ENCODE data around the gene SOCS2.

Gene SOCS2

GRCh38 chr12:93565760-93566159 lies 6.7 kb upstream of the SOCS2 start:
- FAIRE-seq, result no peak
- DNase-seq (ENCODE audit: insufficient read length, low spot score), result no peak

- no peak for FAIRE-seq
- DNase-seq (ENCODE audit: insufficient read length, low spot score), result no peak
These were observed 5.3 kb upstream of the SOCS2 start for GRCh38 chr12:93567174-93567573.

- DNase-seq (ENCODE audit: insufficient read length, low spot score) (no peak), FAIRE-seq (no peak)
These were observed 4.4 kb upstream of the SOCS2 start for GRCh38 chr12:93568091-93568490.

- FAIRE-seq, result no peak
- no peak for DNase-seq (ENCODE audit: insufficient read length, low spot score)
These were observed 3.2 kb upstream of the SOCS2 start for GRCh38 chr12:93569301-93569655.

DNA sequence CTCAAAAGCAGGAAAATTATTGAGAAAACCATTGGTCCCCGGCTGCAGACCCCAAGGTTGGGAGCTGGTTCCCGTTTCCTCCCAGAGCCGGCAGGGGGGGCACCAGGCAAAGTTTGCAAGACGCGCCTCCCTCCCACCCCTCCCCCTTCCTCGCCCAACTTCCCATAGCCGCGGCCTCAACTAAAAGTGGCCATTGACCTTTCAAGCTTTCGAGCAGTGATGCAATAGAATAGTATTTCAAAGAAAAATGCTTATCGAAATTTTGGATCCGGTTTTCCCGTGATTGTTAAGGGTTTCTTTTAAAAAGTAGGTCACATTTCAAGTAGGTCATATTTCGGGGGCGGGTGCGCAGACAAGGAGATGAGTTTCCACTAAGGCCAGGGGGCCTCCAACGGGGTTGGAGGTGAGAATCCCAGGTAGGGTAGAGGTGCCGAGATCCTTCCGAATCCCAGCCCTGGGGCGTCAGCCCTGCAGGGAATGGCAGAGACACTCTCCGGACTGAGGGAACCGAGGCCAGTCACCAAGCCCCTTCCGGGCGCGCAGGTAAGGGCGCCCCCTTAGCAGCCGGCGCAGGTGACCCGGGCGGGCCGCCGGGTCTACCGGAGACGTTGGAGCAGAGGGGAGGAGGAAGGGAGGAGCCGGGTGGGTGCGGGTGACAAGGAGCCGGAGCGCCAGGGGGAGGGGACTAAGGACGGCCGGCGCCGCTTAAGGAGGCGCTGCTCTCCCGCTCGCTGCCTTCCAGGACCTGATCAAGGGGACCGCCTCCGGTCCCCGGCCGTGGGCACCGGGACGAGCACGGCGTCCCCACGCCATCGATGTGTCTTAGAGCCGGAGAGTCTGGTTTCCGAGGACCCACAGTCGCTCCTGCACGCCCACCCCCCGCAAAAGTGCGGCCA lies 2.6 kb upstream of the SOCS2 start:
- DNase-seq (ENCODE audit: insufficient read length, low spot score) (peak; percentile 86), FAIRE-seq (no peak)

GRCh38 chr12:93570552-93571364 lies 1.7 kb upstream of the SOCS2 start:
- peak; percentile 81 for DNase-seq (ENCODE audit: insufficient read length, low spot score)
- no peak for FAIRE-seq

- peak; percentile 54 for DNase-seq (ENCODE audit: insufficient read length, low spot score)
- FAIRE-seq, result no peak
These were observed 1.0 kb upstream of the SOCS2 start for GRCh38 chr12:93571365-93571924.

DNA sequence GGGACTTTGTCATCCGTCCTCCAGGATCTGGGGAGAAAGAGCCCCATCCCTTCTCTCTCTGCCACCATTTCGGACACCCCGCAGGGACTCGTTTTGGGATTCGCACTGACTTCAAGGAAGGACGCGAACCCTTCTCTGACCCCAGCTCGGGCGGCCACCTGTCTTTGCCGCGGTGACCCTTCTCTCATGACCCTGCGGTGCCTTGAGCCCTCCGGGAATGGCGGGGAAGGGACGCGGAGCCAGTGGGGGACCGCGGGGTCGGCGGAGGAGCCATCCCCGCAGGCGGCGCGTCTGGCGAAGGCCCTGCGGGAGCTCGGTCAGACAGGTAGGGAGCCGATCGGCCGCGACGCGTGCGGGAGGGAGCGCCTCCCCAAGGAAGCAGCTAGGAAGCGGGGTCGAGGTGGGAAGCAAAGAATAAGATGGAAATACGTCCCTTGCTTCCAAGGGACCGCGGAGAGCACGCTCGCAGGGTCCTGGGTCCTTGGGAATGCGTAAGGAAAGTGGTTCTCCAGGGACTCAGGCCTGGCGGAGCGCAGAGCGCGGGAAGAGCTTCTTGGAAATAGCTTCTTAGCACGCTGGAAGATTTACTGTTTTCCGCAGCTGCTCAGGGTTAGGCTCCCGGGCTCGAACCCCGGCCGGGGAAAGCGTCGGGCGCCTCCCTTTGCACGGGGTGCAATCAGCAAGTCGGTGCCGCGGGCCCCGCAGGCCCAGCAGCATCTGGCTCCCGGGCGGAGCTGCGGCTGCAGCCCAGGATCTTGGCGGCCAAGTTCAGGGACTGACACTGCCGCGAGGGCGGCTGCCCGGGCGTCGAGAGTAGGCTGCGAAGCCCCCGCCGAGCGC lies 457 bp downstream of the SOCS2 start:
- no peak for DNase-seq (ENCODE audit: insufficient read length, low spot score)
- no peak for FAIRE-seq

DNA sequence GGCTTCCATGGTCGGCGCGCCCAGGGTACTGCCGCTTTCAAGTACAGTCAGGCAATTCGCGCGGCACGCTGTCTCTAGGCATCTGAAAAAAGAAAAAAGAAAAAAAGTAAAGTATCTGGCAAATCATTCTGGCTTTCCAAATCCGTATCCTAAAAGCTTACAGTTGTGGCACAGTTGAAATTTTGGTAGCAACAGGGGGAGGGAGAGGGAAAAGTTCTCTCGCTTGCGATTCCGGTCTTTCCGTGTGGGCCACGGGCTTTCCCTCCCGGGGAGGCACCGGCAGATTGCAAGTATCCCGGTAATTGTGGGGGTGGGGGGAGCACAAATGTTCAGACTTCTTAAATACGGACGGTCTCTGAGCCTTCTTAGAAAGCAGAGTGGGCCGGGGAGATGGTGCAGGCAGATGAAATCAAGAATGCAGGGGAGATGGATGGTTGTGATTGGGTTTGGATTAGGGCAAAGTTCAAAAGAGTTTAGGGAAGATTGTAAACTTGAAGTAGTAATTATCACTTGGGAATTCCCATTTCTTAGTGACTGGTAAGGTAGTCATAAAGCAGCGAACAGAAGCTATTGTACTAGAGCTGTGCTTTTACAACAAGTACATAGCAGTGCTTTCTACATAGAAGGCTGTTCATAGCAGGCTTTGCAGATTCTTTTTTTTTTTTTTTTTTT lies 1.2 kb downstream of the SOCS2 start:
- DNase-seq (ENCODE audit: insufficient read length, low spot score), result no peak
- no peak for FAIRE-seq

DNA sequence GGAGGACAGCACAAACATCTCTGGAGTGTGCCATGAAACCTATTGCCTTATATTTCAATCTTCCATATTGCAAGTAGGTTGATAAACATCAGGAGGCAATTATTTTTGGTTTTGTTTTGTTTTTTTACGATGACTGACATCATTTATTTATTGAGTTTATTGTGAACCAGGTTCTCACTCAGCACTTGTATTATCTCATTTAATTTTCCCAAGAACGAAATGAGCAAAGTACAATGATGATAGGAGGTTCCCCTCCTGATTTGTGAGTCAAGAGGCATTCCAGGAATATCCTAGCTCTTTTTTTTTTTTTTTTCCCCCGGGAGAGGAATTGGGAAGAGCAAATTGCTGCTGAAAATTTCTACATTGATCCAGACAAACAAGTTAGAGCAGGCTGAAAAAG lies 4.7 kb downstream of the SOCS2 start:
- no peak for FAIRE-seq
- no peak for DNase-seq (ENCODE audit: insufficient read length, low spot score)

DNA sequence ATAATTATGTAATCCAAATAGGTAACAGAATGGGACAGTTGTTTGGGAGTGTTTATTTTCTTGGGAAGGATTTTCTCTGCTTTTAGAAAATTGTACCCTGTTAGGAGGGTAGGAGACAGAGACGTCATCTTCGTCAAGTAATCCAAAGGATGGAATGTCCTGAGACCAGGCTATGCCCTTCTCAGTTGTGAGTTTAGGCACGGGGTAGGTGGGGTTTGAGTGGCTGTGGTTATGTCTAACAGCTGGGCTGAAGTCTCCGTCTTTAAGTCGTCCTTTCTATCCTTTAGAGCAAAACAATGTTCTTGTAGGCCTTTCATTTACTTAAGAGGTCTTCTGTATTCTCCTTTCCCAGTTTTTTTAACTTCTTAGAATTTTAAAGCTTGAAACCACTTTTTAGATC lies 5.7 kb downstream of the SOCS2 start:
- no peak for FAIRE-seq
- DNase-seq (ENCODE audit: insufficient read length, low spot score), result no peak

GRCh38 chr12:93580682-93581081 lies 8.2 kb downstream of the SOCS2 start:
- no peak for DNase-seq (ENCODE audit: insufficient read length, low spot score)
- FAIRE-seq, result no peak

DNA sequence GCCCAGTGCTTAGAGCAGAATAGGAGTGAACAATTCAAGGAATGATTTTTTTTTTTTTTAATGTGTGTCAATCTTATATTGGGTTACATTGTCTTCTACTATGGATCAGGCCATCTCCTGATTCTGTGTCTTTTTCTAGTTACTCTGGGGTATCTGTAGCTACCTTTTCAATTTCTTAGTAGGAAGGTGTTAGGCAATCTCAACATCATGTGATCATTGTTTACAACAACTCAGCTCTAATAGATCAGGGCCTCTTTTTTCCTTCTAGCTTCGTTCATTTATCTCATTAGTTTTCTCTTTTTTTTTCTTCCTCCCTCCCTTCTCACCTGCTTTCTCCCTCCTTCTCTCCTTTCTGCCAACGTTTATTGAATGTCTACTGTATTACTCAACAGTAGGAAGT lies 8.9 kb downstream of the SOCS2 start:
- no peak for DNase-seq (ENCODE audit: insufficient read length, low spot score)
- FAIRE-seq, result no peak

- no peak for FAIRE-seq
- DNase-seq (ENCODE audit: insufficient read length, low spot score), result no peak
These were observed 9.9 kb downstream of the SOCS2 start for GRCh38 chr12:93582351-93582750.

DNA sequence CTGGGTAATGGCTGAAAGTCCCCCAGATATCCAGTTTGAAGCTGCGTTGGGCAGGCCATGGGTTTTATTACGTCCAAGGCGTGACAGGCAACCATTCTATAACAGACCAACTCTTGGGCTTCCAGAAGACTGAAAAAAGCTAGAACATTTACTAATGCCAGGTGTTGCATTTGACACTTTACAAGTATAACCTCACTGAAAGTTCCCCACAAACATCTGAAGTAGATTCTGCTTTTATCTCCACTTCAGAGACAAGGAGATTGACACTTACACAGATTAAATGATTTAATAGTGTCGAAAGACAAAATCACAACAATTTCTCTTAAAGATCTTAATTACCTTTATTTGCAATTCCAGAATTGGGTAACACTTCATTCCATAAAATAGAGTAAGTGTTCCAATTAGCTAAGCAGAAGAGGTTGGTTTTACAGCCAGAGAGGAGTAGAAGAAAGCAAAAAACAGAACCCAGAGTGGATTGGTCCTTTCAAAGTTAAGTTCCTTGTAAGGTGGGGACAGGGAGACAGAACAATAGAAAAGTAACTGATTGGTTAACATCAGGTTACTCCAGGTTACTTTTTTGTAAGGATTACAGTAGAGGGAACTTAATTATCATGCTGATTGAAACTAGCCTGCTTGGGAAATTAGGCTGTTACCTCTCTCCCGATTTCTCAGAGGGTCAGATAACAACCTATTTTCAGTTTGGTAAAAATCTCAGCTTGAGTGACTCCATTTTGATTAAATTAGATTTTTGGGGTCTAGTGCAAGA lies 11.3 kb downstream of the SOCS2 start:
- no peak for DNase-seq (ENCODE audit: insufficient read length, low spot score)
- no peak for FAIRE-seq

GRCh38 chr12:93585247-93585646 lies 12.8 kb downstream of the SOCS2 start:
- FAIRE-seq, result peak; percentile 9
- no peak for DNase-seq (ENCODE audit: insufficient read length, low spot score)

- FAIRE-seq, result no peak
- no peak for DNase-seq (ENCODE audit: insufficient read length, low spot score)
These were observed 15.1 kb downstream of the SOCS2 start for GRCh38 chr12:93587611-93588010.

- DNase-seq (ENCODE audit: insufficient read length, low spot score) (no peak), FAIRE-seq (no peak)
These were observed 16.6 kb downstream of the SOCS2 start for GRCh38 chr12:93589081-93589480.

DNA sequence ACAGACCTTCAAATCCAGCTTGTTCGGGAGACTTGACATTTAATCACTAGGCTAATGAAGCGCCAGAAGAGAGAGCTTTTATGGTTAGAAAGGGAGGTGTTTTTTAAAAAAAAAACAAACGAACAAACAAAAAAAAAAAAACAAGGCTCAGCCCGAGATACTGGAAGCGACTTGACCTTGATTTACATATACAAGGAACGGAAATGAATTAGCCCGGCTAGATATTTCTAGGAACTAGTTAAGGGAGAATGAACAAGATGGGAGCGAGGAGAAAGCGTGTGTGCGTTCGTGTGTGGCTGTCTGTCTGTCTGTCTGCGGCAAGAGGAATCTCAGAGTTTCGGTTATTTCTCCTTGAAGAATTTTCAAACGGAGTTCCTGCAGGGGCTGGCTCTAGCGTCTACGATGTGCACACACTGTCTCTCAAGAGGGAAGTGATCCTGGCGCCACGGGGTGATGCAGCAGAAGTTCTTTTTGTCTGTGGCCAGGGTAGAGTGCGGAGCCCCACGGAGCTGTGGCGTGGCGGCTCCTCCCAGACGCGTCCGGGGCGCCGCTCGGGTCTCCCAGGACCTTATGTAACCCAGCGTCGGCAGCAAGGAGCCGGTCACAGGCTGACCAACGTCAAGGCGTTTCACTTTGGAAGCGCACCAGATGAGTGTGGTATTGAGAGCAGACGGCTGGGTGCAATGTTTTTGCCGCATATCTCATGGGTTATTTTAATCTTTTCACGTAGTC lies 18.8 kb downstream of the SOCS2 start:
- FAIRE-seq (peak; percentile 4), DNase-seq (ENCODE audit: insufficient read length, low spot score) (peak; percentile 63)

All from HTR-8/SVneo (cell line).